Mucosa of stomach (tissue), 1 donor: ENCODE measurements around the gene ARL3.
"Not testable (repeated sequence)": the region's sequence is repeated elsewhere in the genome, so short reads cannot be mapped to it uniquely, and the experiment has no call there.

Source experiments
- H3K27me3 ChIP-seq: one replicate; pipeline ENCODE4 v1.7.0; 2013; ENCODE audit warnings: mild to moderate bottlenecking, low read length; ENCODE audit not compliant: control insufficient read depth, insufficient read depth
- H3K36me3 ChIP-seq: one replicate; pipeline ENCODE4 v1.7.0; 2013; ENCODE audit warnings: low read length; ENCODE audit not compliant: control insufficient read depth, insufficient read depth
- H3K4me1 ChIP-seq: one replicate; pipeline ENCODE4 v1.7.0; 2013; ENCODE audit warnings: mild to moderate bottlenecking, low read length; ENCODE audit not compliant: control insufficient read depth, insufficient read depth
- H3K4me3 ChIP-seq: one replicate; pipeline ENCODE4 v1.7.0; 2013; ENCODE audit warnings: low read length
- H3K9ac ChIP-seq: one replicate; pipeline ENCODE4 v1.7.0; 2013; ENCODE audit warnings: mild to moderate bottlenecking, low read length, moderate library complexity
- H3K9me3 ChIP-seq: one replicate; pipeline ENCODE4 v1.7.0; 2013; ENCODE audit warnings: mild to moderate bottlenecking, low read length, moderate library complexity; ENCODE audit not compliant: control insufficient read depth
- donor health status: Pancreatic carcinoma.

The ARL3 gene, protein sequence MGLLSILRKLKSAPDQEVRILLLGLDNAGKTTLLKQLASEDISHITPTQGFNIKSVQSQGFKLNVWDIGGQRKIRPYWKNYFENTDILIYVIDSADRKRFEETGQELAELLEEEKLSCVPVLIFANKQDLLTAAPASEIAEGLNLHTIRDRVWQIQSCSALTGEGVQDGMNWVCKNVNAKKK

DNA sequence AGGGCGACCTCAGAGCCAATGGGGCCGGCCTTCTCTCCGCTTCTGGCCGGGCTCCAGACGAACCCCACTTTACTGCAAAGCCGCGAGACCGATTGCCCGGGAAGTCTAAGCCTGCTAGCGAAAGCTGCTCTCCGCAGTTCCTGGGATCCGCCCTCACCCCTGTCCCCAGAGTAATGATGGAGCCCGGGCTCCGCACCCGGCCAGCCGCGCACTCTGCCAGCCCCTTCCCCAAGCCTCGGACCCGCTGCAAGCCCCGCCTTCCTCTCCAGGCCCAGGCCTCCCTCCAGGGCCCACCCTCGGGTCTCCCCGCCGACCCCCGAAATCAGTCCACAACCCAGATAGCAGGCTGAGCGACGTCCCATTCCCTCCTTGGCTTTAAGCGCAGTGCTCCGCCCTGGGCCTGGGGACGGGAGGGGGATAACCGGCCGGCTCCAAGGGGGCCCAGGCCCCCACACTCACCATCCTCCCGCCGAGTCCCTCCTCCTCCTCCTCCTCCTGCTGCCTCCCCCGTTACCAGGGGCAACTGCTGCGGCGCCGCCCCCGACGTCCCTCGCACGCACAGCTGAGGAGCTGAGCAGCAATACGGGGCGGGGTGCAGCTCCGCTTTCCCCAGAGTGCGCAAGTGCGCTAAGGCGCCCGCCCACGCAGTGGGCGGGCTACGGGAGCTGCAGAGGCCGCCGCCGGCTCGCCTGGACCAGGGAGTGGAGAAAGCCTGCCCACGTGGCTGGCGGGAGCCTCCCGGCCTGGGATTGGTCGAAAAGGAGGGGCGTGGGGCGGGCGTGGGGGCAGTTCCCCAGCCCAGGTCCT is at the start of gene ARL3:
TSS of gene ARL3 (minus strand) at position 584 of the 807 bp plus-strand sequence. CDS start at position 462, 122 bp downstream.
- no peaks in the 10 kb centered on the region for H3K27me3 ChIP-seq
- no peaks in the 10 kb centered on the region for H3K9me3 ChIP-seq
- H3K4me1 ChIP-seq, result peaks cover 10% of the 10 kb centered on the region
- H3K4me3 ChIP-seq, result peak within 1 kb of the TSS; percentile 98
- peak within 1 kb of the TSS; percentile 78 for H3K9ac ChIP-seq
- H3K36me3 ChIP-seq, result no peaks in the 10 kb centered on the region

DNA sequence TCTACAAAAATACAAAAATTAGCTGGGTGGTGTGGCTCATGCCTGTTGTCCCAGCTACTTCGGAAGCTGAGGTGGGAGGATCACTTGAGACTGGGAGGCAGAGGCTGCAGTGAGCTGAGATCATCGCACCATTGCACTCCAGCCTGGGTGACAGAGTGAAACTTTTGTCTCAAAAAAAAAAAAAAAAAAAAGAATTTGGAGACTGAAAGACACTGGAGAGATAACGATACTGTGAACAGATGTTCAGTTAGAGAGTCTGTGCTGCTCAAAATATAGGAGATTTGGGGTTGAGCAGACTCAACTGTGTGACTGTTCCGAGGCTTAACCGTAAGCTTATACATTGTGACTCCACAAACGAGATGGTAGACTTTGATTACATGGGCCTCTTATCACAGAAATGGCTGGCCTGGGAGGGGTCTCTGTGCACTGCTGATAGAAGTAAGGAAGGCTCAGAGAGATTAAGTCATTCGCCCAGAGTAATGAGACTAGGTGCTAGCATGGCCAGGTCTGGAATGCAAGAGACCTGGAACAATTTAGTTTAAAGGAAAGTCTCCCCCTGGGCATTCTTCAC is 48.9 kb upstream of the ARL3 start:
- Histone ChIP-seq H3K36me3 (no peaks in the 10 kb centered on the region), H3K4me3 (no peak overlapping the region), H3K27me3 (no peaks in the 10 kb centered on the region), H3K4me1 (peaks cover 5% of the 10 kb centered on the region), H3K9ac (no peak overlapping the region), H3K9me3 (no peaks in the 10 kb centered on the region)

DNA sequence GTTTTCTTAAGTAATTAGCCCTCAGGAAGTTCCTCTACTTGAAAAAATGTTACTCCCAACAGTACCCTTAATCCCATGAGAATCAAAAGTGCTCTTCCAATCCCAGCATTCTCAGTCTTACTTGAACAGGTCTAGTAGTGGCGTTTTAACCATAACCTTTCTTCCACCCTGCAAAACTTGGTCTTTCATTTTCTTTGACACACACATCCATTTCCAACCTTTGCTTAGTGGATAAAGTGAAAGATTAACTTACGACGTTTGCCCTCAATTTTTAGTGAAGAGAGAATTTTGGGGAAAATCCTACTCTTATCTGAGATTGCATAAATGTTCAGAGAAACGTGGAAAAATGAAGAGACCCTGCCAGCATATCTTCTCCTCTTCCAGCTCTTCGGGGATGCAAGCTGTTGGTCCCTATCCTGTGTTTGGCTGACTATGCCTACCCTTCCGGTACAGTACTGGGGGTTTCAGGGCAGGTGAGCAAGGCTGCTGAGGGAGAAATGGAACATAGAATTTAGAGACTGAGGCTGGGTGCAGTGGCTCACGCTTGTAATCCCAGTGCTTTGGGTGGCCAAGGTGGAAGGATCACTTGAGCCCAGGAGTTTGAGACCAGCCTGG is 48.3 kb upstream of the ARL3 start:
- peaks cover 5% of the 10 kb centered on the region for H3K4me1 ChIP-seq

DNA sequence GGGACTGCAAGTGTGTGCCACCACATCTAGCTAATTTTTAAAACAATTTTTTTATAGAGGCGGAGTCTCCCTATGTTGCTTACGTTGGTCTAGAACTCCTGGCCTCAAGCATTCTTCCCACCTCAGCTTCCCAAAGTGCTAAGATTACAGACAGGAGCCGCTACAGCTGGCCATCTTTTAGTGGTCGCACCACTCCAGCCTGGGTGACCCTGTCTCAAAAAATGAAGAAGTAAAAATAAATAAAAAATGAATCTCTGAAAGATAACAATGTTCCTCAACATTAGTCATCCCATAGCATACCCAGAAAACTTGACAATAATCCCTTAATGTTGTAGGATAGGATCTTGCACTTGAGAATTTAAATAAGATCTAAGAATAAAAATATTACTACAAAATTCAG is 47.8 kb upstream of the ARL3 start:
- Histone ChIP-seq H3K9me3 (no peaks in the 10 kb centered on the region), H3K4me1 (peaks cover 5% of the 10 kb centered on the region), H3K9ac (no peak overlapping the region)

More for the DNA sequence above, 48.3 kb upstream of the ARL3 start:
- Histone ChIP-seq H3K27me3 (no peaks in the 10 kb centered on the region), H3K9ac (no peak overlapping the region), H3K36me3 (no peaks in the 10 kb centered on the region), H3K9me3 (no peaks in the 10 kb centered on the region), H3K4me3 (no peak overlapping the region)

DNA sequence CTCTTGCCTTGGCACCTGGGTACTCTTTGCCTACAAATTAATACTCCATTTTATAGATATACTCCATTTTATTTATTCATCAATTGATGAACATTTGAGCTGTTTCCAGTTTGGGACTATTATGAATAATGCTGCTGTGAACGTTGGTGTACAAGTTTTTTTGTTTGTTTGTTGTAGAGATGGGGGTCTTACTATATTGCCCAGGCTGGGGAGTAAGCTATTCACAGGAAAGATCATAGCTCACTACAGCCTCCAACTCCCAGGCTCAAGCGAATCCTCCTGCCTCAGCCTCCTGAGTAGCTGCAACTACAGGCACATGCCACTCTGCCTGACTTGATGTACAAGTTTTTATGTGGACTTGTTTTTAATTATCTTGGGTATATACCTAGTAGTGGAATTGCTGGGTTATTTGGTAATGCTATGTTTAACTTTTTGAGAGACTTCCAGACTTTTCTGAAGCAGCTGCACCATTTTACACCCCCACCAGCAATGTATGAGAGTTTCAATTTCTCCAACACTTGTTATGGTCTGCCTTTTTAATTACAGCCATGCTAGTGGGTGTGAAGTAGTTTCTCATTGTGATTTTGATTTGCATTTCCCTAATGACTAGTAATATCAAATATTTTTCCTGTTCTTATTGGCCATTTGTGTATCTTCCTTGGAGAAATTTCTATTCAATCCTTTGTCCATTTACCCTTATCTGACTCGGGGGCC is 45.5 kb upstream of the ARL3 start:
- Histone ChIP-seq H3K27me3 (no peaks in the 10 kb centered on the region), H3K9ac (no peak overlapping the region), H3K36me3 (no peaks in the 10 kb centered on the region), H3K9me3 (no peaks in the 10 kb centered on the region), H3K4me3 (no peak overlapping the region), H3K4me1 (peaks cover 1% of the 10 kb centered on the region)

More for the DNA sequence above, 47.8 kb upstream of the ARL3 start:
- Histone ChIP-seq H3K27me3 (no peaks in the 10 kb centered on the region), H3K4me3 (no peak overlapping the region), H3K36me3 (no peaks in the 10 kb centered on the region)

DNA sequence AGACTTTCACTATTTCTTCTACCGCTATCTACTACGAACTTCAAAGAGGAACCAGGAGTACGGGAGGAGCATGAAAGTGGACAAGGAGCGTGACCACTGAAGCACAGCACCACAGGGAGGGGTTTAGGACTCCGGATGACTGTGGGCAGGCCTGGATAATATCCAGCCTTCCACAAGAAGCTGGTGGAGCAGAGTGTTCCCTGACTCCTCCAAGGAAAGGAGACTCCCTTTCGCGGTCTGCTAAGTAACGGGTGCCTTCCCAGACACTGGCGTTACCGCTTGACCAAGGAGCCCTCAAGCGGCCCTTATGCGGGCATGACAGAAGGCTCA is 44.7 kb upstream of the ARL3 start:
- not testable (repeated sequence) for H3K36me3 ChIP-seq, H3K9me3 ChIP-seq, H3K4me3 ChIP-seq, H3K27me3 ChIP-seq, H3K9ac ChIP-seq, H3K4me1 ChIP-seq

DNA sequence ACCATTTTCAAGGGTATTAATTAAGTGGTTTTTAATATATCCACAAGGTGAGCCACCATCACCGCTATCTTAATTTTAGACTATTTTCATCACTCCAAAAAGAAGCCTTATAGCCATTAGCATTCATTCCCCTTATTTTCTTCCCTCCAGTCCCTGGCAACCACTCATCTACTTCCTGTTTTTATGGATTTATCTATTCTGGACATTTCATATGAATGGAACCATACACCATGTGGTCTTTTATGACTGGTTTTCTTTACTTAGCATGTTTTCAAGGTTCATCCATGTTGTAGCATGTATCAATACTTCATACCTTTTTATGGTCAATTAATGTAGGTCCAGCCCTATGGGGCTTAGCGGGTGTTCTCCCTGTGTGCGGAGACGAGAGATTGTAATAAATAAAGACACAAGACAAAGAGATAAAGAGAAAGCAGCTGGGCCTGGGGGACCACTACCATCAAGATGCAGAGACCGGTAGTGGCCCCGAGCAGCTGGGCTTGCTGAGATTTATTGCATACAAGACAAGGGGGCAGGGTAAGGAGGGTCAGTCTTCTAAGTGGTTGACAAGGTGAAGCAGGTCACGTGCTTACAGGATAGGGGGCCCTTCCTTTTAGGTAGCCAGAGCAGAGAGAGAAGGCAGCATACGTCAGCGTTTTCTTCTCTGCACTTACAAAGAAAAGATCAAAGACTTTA is 44.2 kb upstream of the ARL3 start:
- peaks cover 2% of the 10 kb centered on the region for H3K4me1 ChIP-seq

DNA sequence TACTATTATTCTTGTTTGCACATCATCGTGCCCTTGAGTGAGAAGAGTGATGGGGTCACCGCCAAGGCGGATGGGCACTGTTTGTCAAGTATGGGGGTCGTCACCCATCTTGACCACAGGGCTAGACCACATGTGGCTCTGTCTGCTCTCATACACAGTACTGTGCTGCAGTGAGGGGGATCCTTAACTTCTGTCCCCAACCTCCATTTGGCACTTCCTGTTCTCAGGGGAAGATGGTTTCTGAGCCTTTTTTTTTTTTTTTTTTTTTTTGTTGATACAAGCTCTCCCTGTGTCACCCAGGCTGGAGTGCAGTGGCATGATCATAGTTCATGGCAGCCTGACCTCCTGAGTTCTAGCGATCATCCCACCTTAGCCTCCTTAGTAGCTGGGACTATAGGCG is 43.1 kb upstream of the ARL3 start:
- Histone ChIP-seq H3K9me3 (no peaks in the 10 kb centered on the region), H3K27me3 (no peaks in the 10 kb centered on the region), H3K9ac (no peak overlapping the region), H3K4me3 (no peak overlapping the region), H3K4me1 (peaks cover 10% of the 10 kb centered on the region), H3K36me3 (no peaks in the 10 kb centered on the region)

More for the DNA sequence above, 44.2 kb upstream of the ARL3 start:
- H3K9me3 ChIP-seq, result no peaks in the 10 kb centered on the region
- no peaks in the 10 kb centered on the region for H3K36me3 ChIP-seq
- no peak overlapping the region for H3K4me3 ChIP-seq
- H3K9ac ChIP-seq, result no peak overlapping the region
- no peaks in the 10 kb centered on the region for H3K27me3 ChIP-seq

DNA sequence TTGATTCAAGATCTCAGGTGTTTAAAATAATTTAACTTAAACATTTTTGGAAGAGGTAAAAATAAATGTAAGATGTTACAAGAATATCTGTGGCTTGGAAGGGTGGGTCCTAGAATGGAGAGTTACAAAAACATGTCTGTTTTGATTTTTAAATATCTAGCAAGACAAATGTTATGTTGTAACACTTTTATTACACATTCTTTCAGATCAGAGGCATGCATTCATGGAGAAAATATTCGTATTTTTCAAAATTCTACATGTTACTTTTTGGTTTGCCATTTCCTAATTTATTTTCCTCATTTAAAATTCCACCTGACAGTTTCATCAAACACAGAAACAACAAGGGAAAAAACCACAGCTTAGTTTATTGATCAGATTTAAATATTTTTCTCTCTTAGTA is 39.5 kb upstream of the ARL3 start:
- no peaks in the 10 kb centered on the region for H3K9me3 ChIP-seq
- H3K4me1 ChIP-seq, result peaks cover 10% of the 10 kb centered on the region
- no peaks in the 10 kb centered on the region for H3K36me3 ChIP-seq
- no peaks in the 10 kb centered on the region for H3K27me3 ChIP-seq
- H3K9ac ChIP-seq, result no peak overlapping the region
- H3K4me3 ChIP-seq, result no peak overlapping the region

DNA sequence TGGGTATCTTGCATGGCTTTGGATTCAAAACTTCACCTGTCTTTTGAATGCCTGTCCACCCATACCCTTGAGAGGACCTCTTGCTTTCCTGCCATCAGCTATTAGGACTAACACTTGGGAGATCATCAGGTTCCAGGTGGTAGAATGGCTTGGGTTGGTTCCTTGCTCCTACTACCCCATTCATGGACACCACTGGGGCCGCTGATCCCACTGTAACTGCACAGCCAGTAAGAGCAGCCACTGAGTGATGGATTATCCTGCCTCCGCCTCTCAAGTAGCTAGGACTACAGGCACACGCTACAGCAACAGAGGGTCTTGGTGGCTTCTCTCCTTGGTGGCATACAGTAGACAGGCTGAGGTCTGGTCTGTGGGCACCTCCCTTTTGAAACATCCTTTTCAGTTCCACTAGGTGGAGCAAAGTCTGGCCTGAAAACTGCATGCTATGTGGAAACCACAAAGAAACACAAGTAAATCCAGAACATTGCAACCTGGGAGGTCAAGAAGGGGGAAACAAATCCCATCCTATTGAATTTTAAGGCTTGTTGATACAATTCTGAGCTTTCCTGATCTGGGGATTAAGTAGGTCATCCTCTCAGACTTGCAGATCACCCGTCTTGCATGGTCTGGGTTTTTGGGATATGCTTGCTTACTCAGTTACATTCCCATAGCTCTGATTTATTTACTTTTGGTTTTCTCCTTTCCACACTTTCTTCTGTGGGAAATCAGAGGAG is 38.9 kb upstream of the ARL3 start:
- Histone ChIP-seq H3K4me3 (no peak overlapping the region), H3K9ac (no peak overlapping the region), H3K36me3 (no peaks in the 10 kb centered on the region), H3K9me3 (no peaks in the 10 kb centered on the region), H3K27me3 (no peaks in the 10 kb centered on the region), H3K4me1 (peaks cover 10% of the 10 kb centered on the region)
